Neural progenitor cell (in vitro differentiated cells): Measurements from ENCODE around the gene TUSC1.

ENCODE experiments used
- CTCF ChIP-seq: fragments of 200-600 bp; sonication (generic); IDR thresholded peaks from 2 replicates; pipeline ENCODE4 v1.5.1; 2017; ENCODE audit warnings: antibody characterized with exemption, mild to moderate bottlenecking
- EZH2 ChIP-seq: fragments of 200-600 bp; sonication (generic); IDR thresholded peaks from 2 replicates; pipeline ENCODE4 v1.6.1; 2017; ENCODE audit warnings: antibody characterized with exemption, mild to moderate bottlenecking, moderate library complexity
- EZH2phosphoT487 ChIP-seq: fragments of 200-600 bp; sonication (generic); IDR thresholded peaks from 2 replicates; pipeline ENCODE4 v1.6.1; 2017; ENCODE audit warnings: antibody characterized with exemption

GRCh38 chr9:25684321-25684720, 6.1 kb upstream of the TUSC1 start:
- TF ChIP-seq CTCF: no peak
- TF ChIP-seq EZH2phosphoT487: no peak
- no peak for TF ChIP-seq EZH2
